ENCODE data around the gene TRAF2.

TRAF2 gene

GRCh38 chr9:136844761-136845464 lies 41.4 kb upstream of the TRAF2 start:
- TF ChIP-seq JUND (IDR thresholded peaks at IDR 0.05; ENCODE audit: low read depth) = no peak
- in situ Hi-C loops (cut with HindIII; ENCODE audit: low pct_unique_long_range_greater_than_20kb, low sequenced_read_pairs) = no loop called here
- DNase-seq (ENCODE audit: low read depth in 1 of 2, low spot score in 1 of 2) = no peak

- DNase-seq (ENCODE audit: low read depth in 1 of 2, low spot score in 1 of 2) = no peak
- no peak for TF ChIP-seq JUND (IDR thresholded peaks at IDR 0.05; ENCODE audit: low read depth)
- in situ Hi-C loops (cut with HindIII; ENCODE audit: low pct_unique_long_range_greater_than_20kb, low sequenced_read_pairs) = no loop called here
Observed at GRCh38 chr9:136845465-136846260, 40.7 kb upstream of the TRAF2 start.

GRCh38 chr9:136846376-136847087 lies 39.8 kb upstream of the TRAF2 start:
- DNase-seq (ENCODE audit: low read depth in 1 of 2, low spot score in 1 of 2) = no peak
- TF ChIP-seq JUND (IDR thresholded peaks at IDR 0.05; ENCODE audit: low read depth) = no peak
- in situ Hi-C loops (cut with HindIII; ENCODE audit: low pct_unique_long_range_greater_than_20kb, low sequenced_read_pairs) = no loop called here

GRCh38 chr9:136847088-136847825 lies 39.1 kb upstream of the TRAF2 start:
- in situ Hi-C loops (cut with HindIII; ENCODE audit: low pct_unique_long_range_greater_than_20kb, low sequenced_read_pairs) = no loop called here
- no peak for TF ChIP-seq JUND (IDR thresholded peaks at IDR 0.05; ENCODE audit: low read depth)
- peak; percentile 77 to 89 for DNase-seq (ENCODE audit: low read depth in 1 of 2, low spot score in 1 of 2)

- in situ Hi-C loops (cut with HindIII; ENCODE audit: low pct_unique_long_range_greater_than_20kb, low sequenced_read_pairs) = no loop called here
- peak; percentile 94 to 96 for DNase-seq (ENCODE audit: low read depth in 1 of 2, low spot score in 1 of 2)
- no peak for TF ChIP-seq JUND (IDR thresholded peaks at IDR 0.05; ENCODE audit: low read depth)
Observed at GRCh38 chr9:136847826-136848392, 38.4 kb upstream of the TRAF2 start.

- DNase-seq (ENCODE audit: low read depth in 1 of 2, low spot score in 1 of 2) = peak; percentile 68
- in situ Hi-C loops (cut with HindIII; ENCODE audit: low pct_unique_long_range_greater_than_20kb, low sequenced_read_pairs) = no loop called here
- TF ChIP-seq JUND (IDR thresholded peaks at IDR 0.05; ENCODE audit: low read depth) = no peak
Observed at GRCh38 chr9:136848393-136849037, 37.8 kb upstream of the TRAF2 start.

GRCh38 chr9:136849038-136849959 lies 37.0 kb upstream of the TRAF2 start, which contains the start of gene PHPT1:
Gene PHPT1, plus strand, starts transcription at chr9:136849409. Its CDS starts 22 bp downstream, at chr9:136849431.
- TF ChIP-seq JUND (IDR thresholded peaks at IDR 0.05; ENCODE audit: low read depth) = peak; percentile 64; the same call in 1 of the 2 replicates
- in situ Hi-C loops (cut with HindIII; ENCODE audit: low pct_unique_long_range_greater_than_20kb, low sequenced_read_pairs) = no loop called here
- peak; percentile 99 to 100 for DNase-seq (ENCODE audit: low read depth in 1 of 2, low spot score in 1 of 2)

- in situ Hi-C loops (cut with HindIII; ENCODE audit: low pct_unique_long_range_greater_than_20kb, low sequenced_read_pairs) = no loop called here
- no peak for TF ChIP-seq JUND (IDR thresholded peaks at IDR 0.05; ENCODE audit: low read depth)
- no peak for DNase-seq (ENCODE audit: low read depth in 1 of 2, low spot score in 1 of 2)
Observed at GRCh38 chr9:136849960-136850865, 36.1 kb upstream of the TRAF2 start.

- no peak for TF ChIP-seq JUND (IDR thresholded peaks at IDR 0.05; ENCODE audit: low read depth)
- no peak for DNase-seq (ENCODE audit: low read depth in 1 of 2, low spot score in 1 of 2)
- in situ Hi-C loops (cut with HindIII; ENCODE audit: low pct_unique_long_range_greater_than_20kb, low sequenced_read_pairs) = no loop called here
Observed at GRCh38 chr9:136850866-136851775, 35.2 kb upstream of the TRAF2 start.

All from T47D (cell line).